Measurements from ENCODE around the gene DMD. TPM values are rescaled to one million over a fixed set of nuclear protein-coding genes. Genes with fewer than 3 reads are reported as not detected.

Gene DMD
- total RNA-seq, 1 experiment from 2014 or later = 19.3 TPM

- H3K27ac Mint-ChIP-seq (ENCODE audit: low read depth, unreplicated experiment) = no peak overlapping the region
- ChIA-PET CTCF (interaction anchor here (0.7 to 2.6 kb wide), 6 partner anchors 9 to 524 kb away, joined by 3 to 20 read pairs (median 4); no protein-coding TSS in a partner anchor), POLR2A (interaction anchor here (0.6 to 5.9 kb wide), 9 partner anchors 14 to 251 kb away, joined by 3 to 38 read pairs (median 5); no protein-coding TSS in a partner anchor)
- TF ChIP-seq, protein P1, sequence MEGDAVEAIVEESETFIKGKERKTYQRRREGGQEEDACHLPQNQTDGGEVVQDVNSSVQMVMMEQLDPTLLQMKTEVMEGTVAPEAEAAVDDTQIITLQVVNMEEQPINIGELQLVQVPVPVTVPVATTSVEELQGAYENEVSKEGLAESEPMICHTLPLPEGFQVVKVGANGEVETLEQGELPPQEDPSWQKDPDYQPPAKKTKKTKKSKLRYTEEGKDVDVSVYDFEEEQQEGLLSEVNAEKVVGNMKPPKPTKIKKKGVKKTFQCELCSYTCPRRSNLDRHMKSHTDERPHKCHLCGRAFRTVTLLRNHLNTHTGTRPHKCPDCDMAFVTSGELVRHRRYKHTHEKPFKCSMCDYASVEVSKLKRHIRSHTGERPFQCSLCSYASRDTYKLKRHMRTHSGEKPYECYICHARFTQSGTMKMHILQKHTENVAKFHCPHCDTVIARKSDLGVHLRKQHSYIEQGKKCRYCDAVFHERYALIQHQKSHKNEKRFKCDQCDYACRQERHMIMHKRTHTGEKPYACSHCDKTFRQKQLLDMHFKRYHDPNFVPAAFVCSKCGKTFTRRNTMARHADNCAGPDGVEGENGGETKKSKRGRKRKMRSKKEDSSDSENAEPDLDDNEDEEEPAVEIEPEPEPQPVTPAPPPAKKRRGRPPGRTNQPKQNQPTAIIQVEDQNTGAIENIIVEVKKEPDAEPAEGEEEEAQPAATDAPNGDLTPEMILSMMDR (IDR thresholded peaks at IDR 0.05; ENCODE audit: unreplicated experiment) = no peak
- H3K9me3 Mint-ChIP-seq (ENCODE audit: unreplicated experiment) = no peaks in the 10 kb centered on the region
- H3K36me3 Mint-ChIP-seq (ENCODE audit: insufficient read depth, unreplicated experiment) = no peaks in the 10 kb centered on the region
- DNase-seq (ENCODE audit: unreplicated experiment) = no peak
- no peak overlapping the region for H3K4me3 Mint-ChIP-seq (ENCODE audit: unreplicated experiment)
- peaks cover 11% of the 10 kb centered on the region for H3K27me3 Mint-ChIP-seq (ENCODE audit: insufficient read depth, unreplicated experiment)
- BruUV-seq (replicated peaks) = no TSS peak
- peaks cover 5% of the 10 kb centered on the region for H3K4me1 Mint-ChIP-seq (ENCODE audit: insufficient read depth, unreplicated experiment)
- intact Hi-C loops (cut with micrococcal nuclease) = no loop called here
These were observed 1988.4 kb downstream of the DMD start for GRCh38 chrX:31222946-31223345.

- CTCF ChIA-PET = interaction anchor here (0.7 to 1.1 kb wide), 2 partner anchors 43 to 439 kb away, joined by 4 to 5 read pairs; no protein-coding TSS in a partner anchor
- no TSS peak for BruUV-seq (replicated peaks)
- H3K4me3 Mint-ChIP-seq (ENCODE audit: unreplicated experiment) = no peak overlapping the region
- POLR2A ChIA-PET = no interaction called here
- no peak overlapping the region for H3K27ac Mint-ChIP-seq (ENCODE audit: low read depth, unreplicated experiment)
- H3K36me3 Mint-ChIP-seq (ENCODE audit: insufficient read depth, unreplicated experiment) = no peaks in the 10 kb centered on the region
- intact Hi-C loops (cut with micrococcal nuclease) = no loop called here
- no peaks in the 10 kb centered on the region for H3K9me3 Mint-ChIP-seq (ENCODE audit: unreplicated experiment)
- H3K4me1 Mint-ChIP-seq (ENCODE audit: insufficient read depth, unreplicated experiment) = peaks cover 4% of the 10 kb centered on the region
- H3K27me3 Mint-ChIP-seq (ENCODE audit: insufficient read depth, unreplicated experiment) = no peaks in the 10 kb centered on the region
- TF ChIP-seq, protein P1 (IDR thresholded peaks at IDR 0.05; ENCODE audit: unreplicated experiment) = no peak
- DNase-seq (ENCODE audit: unreplicated experiment) = no peak
These were observed 1992.2 kb downstream of the DMD start for GRCh38 chrX:31219174-31219573.

DNA sequence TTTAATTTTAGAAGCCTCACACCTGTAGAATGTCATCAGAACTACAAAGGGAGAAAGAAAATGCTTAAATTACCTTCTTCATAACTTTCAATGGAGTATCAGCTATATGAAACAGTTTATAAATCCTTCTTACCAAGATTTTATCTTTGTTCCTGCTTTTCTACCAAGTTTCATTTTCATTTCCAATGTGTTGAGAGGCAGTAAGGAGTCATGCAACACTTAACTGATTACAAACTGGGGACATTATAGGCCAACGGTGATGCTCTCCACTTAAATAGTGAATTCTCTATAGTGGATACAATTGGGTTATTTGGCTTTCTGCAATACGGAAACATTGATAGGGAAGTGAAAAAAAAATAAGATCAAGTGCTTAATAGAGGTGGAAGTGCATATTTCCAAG lies 1994.3 kb downstream of the DMD start:
- ChIA-PET CTCF (interaction anchor here (1.1 kb wide), 1 partner anchor 42 kb away, joined by 3 read pairs; no protein-coding TSS in a partner anchor), POLR2A (interaction anchor here (0.6 to 1.4 kb wide), 2 partner anchors 44 to 49 kb away, joined by 3 to 4 read pairs; no protein-coding TSS in a partner anchor)
- H3K9me3 Mint-ChIP-seq (ENCODE audit: unreplicated experiment) = no peaks in the 10 kb centered on the region
- H3K4me3 Mint-ChIP-seq (ENCODE audit: unreplicated experiment) = no peak overlapping the region
- intact Hi-C loops (cut with micrococcal nuclease) = no loop called here
- no peaks in the 10 kb centered on the region for H3K27me3 Mint-ChIP-seq (ENCODE audit: insufficient read depth, unreplicated experiment)
- TF ChIP-seq, protein P1 (IDR thresholded peaks at IDR 0.05; ENCODE audit: unreplicated experiment) = no peak
- H3K4me1 Mint-ChIP-seq (ENCODE audit: insufficient read depth, unreplicated experiment) = peaks cover 7% of the 10 kb centered on the region
- H3K36me3 Mint-ChIP-seq (ENCODE audit: insufficient read depth, unreplicated experiment) = no peaks in the 10 kb centered on the region
- no peak for DNase-seq (ENCODE audit: unreplicated experiment)
- no peak overlapping the region for H3K27ac Mint-ChIP-seq (ENCODE audit: low read depth, unreplicated experiment)
- BruUV-seq (replicated peaks) = no TSS peak

DNA sequence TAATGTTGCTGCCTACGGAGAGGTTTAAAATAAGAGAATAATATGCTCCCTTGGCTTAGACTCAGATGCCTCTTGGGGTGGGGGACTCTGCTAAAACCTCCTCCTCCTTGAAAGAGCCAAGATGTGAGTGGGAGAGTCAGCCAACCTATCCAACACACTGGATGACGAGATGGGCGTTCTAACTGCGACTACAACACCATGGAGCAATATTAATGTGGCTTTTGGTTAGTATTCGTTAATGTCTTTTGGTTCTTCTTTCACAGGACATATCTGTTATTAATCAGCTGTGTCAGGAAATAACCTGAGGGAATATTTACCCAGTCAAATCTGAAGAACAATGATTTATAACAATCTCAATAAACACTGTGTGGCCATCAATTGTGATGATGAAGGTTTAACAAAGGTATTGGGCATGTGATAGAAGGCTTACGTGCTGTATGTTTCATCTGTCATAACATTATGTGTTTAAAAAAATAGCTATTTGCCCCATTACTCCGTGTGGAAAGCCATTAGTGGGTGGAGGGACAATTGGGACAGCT lies 1996.0 kb downstream of the DMD start:
- intact Hi-C loops (cut with micrococcal nuclease) = loop anchor here (2.0 kb wide), 3 partner anchors 49 to 393 kb away; no protein-coding TSS in a partner anchor
- no TSS peak for BruUV-seq (replicated peaks)
- Mint-ChIP-seq H3K9me3 (ENCODE audit: unreplicated experiment) (no peaks in the 10 kb centered on the region), H3K36me3 (ENCODE audit: insufficient read depth, unreplicated experiment) (peaks cover 6% of the 10 kb centered on the region), H3K27ac (ENCODE audit: low read depth, unreplicated experiment) (no peak overlapping the region), H3K4me1 (ENCODE audit: insufficient read depth, unreplicated experiment) (peaks cover 7% of the 10 kb centered on the region), H3K4me3 (ENCODE audit: unreplicated experiment) (no peak overlapping the region), H3K27me3 (ENCODE audit: insufficient read depth, unreplicated experiment) (peaks cover 11% of the 10 kb centered on the region)
- ChIA-PET CTCF (interaction anchor here (0.6 to 3.7 kb wide), 14 partner anchors 10 to 451 kb away, joined by 3 to 68 read pairs (median 3); no protein-coding TSS in a partner anchor), POLR2A (no interaction called here)
- no peak for DNase-seq (ENCODE audit: unreplicated experiment)
- TF ChIP-seq, protein P1 (IDR thresholded peaks at IDR 0.05; ENCODE audit: unreplicated experiment) = no peak

Data from MCF 10A (cell line).